ENCODE results near the gene FGR. TPM values are rescaled to one million over a fixed set of nuclear protein-coding genes. Genes with fewer than 3 reads are reported as not detected.

FGR gene
- total and polyA plus RNA-seq, 2 experiments from 2014 or later, result 0.53 to 0.56 TPM

DNA sequence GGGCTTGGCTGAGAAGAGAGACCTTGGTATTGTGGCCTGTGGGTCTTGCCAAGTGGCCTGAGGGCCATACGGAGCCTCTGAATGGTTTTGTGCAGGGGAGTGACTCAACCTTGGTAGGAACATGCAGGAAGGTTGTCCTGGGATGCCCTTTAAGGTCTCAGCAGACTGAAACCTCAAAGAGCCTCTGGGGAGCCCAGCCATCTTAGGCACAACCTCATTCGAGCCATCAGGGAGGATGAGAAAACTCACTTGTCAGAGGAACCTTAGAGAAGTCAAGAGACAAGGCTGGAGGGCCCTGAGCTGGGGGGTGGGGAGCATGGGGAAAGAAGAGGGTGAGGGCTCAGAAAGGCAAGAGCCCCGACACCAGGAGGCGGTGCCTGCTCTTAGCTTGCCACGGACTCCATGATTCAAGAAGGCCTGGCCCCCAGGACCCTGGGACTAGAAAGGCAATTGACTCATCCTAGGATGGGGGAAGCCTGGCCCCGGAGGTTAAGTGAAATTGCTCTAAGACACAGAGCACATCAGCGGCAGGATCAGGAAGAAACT, 24.0 kb upstream of the FGR start:
- H2AFZ ChIP-seq, result peak overlapping the region; percentile 72; the same call in 1 of the 2 replicates
- no peak overlapping the region for H3K27ac ChIP-seq (ENCODE audit: low read depth)
- H3F3A ChIP-seq (replicated peaks; ENCODE audit: low read depth), result 0 out of 2 replicates have a peak, but pooled peaks cover 19% of the 10 kb centered on the region
- peak overlapping the region; percentile 62 for H3K4me3 Mint-ChIP-seq
- H3K4me2 ChIP-seq, result peak overlapping the region; percentile 81
- no peaks in the 10 kb centered on the region for H3K36me3 ChIP-seq (ENCODE audit: insufficient read depth)
- H3K9me2 ChIP-seq (ENCODE audit: insufficient read depth), result no peaks in the 10 kb centered on the region
- H3K36me3 Mint-ChIP-seq (ENCODE audit: low read depth), result no peaks in the 10 kb centered on the region; the same call in 2 of the 3 replicates
- H3K79me2 ChIP-seq (replicated peaks; ENCODE audit: insufficient read depth), result no peaks in the 10 kb centered on the region
- H3K4me1 Mint-ChIP-seq, result peaks cover 47% of the 10 kb centered on the region
- H3K4me3 ChIP-seq, result peak overlapping the region; percentile 61
- H3K9me3 Mint-ChIP-seq, result no peaks in the 10 kb centered on the region
- ATAC-seq, result peak; percentile 6
- TF ChIP-seq ZNF114 (CRISPR knock-in tag; IDR thresholded peaks at IDR 0.05), result no peak
- no peak for TF ChIP-seq NANOG (IDR thresholded peaks at IDR 0.05; ENCODE audit: borderline replicate concordance)
- TF ChIP-seq POLR2AphosphoS5 (IDR thresholded peaks at IDR 0.05; ENCODE audit: low read depth), result no peak
- no peak for TF ChIP-seq JUNB (IDR thresholded peaks at IDR 0.05; ENCODE audit: unreplicated experiment)
- no peak for TF ChIP-seq CREB1 (CRISPR knock-in tag; IDR thresholded peaks at IDR 0.05; ENCODE audit: low read depth)
- TF ChIP-seq ZNF462 (CRISPR knock-in tag; IDR thresholded peaks at IDR 0.05), result no peak
- TF ChIP-seq ZNF331 (CRISPR knock-in tag; IDR thresholded peaks at IDR 0.05; ENCODE audit: low read depth), result no peak
- no peak for TF ChIP-seq ETS1 (IDR thresholded peaks at IDR 0.05)
- no peak for TF ChIP-seq EZH2phosphoT487 (IDR thresholded peaks at IDR 0.05; ENCODE audit: unreplicated experiment)
- TF ChIP-seq EZH2 (IDR thresholded peaks at IDR 0.05; ENCODE audit: low read depth, unreplicated experiment), result no peak
- TF ChIP-seq, protein P1, sequence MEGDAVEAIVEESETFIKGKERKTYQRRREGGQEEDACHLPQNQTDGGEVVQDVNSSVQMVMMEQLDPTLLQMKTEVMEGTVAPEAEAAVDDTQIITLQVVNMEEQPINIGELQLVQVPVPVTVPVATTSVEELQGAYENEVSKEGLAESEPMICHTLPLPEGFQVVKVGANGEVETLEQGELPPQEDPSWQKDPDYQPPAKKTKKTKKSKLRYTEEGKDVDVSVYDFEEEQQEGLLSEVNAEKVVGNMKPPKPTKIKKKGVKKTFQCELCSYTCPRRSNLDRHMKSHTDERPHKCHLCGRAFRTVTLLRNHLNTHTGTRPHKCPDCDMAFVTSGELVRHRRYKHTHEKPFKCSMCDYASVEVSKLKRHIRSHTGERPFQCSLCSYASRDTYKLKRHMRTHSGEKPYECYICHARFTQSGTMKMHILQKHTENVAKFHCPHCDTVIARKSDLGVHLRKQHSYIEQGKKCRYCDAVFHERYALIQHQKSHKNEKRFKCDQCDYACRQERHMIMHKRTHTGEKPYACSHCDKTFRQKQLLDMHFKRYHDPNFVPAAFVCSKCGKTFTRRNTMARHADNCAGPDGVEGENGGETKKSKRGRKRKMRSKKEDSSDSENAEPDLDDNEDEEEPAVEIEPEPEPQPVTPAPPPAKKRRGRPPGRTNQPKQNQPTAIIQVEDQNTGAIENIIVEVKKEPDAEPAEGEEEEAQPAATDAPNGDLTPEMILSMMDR (conservative IDR thresholded peaks at IDR 0.05; ENCODE audit: low read depth in 2 of 2), result no peak
- no peak for TF ChIP-seq STAT1 (IDR thresholded peaks at IDR 0.05; ENCODE audit: unreplicated experiment)
- no peak for TF ChIP-seq REST (IDR thresholded peaks at IDR 0.05; ENCODE audit: unreplicated experiment)
- H3K27me3 ChIP-seq (ENCODE audit: insufficient read depth), result peaks cover 8% of the 10 kb centered on the region; the same call in 1 of the 2 replicates
- peaks cover 15% of the 10 kb centered on the region for H3K27me3 Mint-ChIP-seq (ENCODE audit: insufficient read depth, low read depth, poor library complexity)
- DNase-seq (ENCODE audit: low spot score), result peak; percentile 56
- H3K4me1 ChIP-seq (ENCODE audit: insufficient read depth), result peaks cover 29% of the 10 kb centered on the region
- H4K20me1 ChIP-seq (replicated peaks; ENCODE audit: insufficient read depth), result no peaks in the 10 kb centered on the region
- no peak overlapping the region for H3K27ac Mint-ChIP-seq

All from GM23338 (cell line).